AG08395 (cell line): ENCODE results near the gene SLC34A2.
"Not testable (repeated sequence)": the region's sequence is repeated elsewhere in the genome, so short reads cannot be mapped to it uniquely, and the experiment has no call there.

Source experiments
- DNase-seq: peaks from one replicate; pipeline ENCODE4 v3.0.0; 2012; ENCODE audit warnings: mixed read lengths, low spot score

Gene SLC34A2

DNA sequence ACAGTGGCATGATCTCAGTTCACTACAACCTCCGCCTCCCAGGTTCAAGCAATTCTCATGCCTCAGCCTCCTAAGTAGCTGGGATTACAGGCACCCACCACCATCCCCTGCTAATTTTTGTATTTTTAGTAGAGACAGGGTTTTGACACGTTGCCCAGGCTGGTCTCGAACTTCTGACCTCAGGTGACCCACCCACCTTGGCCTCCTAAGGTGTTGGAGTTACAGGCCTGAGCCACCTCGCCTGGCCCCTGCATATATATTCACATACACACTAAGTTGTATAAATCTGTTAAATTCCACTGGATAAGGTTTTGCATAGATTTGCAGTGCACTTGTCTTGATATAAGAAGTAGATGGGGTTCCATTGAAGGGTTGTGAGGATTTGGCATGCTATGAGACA lies 5.8 kb downstream of the SLC34A2 start:
- not testable (repeated sequence) for DNase-seq

- DNase-seq = no peak
Measured at GRCh38 chr4:25662306-25662705, 6.7 kb downstream of the SLC34A2 start.

GRCh38 chr4:25663781-25664180 lies 8.1 kb downstream of the SLC34A2 start:
- no peak for DNase-seq

DNA sequence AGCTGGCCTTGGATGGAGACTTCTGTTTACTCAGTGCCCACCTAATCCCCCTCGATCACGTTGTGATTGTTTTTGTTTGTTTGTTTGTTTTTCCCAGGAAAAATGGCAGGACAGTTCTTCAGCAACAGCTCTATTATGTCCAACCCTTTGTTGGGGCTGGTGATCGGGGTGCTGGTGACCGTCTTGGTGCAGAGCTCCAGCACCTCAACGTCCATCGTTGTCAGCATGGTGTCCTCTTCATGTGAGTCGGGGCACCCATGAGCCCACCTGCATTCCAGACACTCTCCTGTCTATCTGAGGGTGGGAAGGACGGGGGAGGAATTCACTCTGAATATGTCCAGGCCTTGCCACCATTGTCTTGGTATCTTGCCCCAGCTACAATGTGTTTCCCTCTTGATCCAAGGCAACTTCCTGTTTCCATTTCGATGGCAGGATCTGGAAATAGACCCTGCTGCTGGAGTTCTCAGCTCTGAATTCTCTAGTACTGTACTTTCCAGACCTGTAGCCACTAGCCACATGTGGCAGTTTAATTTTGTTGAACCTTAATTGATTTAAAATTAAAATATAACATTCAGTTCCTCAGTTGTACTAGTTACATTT lies 10.5 kb downstream of the SLC34A2 start:
- no peak for DNase-seq

DNA sequence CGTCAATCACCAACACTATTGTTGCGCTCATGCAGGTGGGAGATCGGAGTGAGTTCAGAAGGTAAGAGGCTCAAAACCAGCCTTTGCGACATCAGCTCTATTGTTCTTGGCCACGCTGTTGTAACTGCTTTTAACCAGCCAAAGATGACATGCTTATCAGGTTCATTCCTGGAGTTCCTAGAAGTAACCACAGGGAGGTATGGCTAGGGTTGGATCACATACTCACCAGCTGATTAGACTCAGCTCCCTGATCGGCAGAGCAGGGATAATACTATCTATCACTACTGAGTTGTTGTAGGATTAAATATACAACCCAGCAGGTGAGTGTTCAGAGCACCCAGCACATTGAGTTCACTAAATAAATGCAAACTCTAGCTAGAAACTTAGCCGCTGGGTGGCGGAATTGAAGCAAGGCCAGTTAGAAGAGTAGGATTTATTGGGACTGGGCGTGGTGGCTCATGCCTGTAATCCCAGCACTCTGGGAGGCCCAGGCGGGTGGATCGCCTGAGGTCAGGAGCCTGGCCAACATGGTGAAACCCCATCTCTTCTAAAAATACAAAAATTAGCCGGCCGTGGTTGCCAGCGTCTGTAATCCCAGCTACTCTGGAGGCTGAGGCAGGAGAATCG lies 12.4 kb downstream of the SLC34A2 start:
- DNase-seq = no peak

DNA sequence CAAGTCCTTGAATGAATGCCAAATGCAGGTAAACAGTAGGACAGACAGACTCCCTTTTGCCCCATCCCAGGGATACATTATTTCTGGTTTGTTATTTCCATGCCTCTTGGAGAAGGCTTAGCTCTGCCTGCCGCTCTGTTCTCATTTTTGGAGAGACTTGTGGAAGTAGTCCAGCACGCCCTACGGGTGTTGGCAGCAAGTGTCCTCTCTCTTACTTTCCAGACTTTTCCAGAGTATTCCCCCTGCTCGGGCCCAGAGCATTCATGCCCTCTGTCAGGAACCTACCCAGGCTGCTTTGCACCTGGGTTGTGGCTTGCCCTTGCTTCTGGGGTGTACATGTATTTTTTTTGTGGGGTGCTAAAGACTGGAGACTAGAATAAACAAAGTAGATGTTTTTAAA lies 15.3 kb downstream of the SLC34A2 start:
- DNase-seq = no peak

GRCh38 chr4:25672756-25673155 lies 17.1 kb downstream of the SLC34A2 start:
- DNase-seq = no peak

GRCh38 chr4:25674386-25674785 lies 18.7 kb downstream of the SLC34A2 start:
- no peak for DNase-seq

DNA sequence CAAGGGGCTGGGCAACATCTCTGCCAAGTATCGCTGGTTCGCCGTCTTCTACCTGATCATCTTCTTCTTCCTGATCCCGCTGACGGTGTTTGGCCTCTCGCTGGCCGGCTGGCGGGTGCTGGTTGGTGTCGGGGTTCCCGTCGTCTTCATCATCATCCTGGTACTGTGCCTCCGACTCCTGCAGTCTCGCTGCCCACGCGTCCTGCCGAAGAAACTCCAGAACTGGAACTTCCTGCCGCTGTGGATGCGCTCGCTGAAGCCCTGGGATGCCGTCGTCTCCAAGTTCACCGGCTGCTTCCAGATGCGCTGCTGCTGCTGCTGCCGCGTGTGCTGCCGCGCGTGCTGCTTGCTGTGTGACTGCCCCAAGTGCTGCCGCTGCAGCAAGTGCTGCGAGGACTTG lies 20.6 kb downstream of the SLC34A2 start:
- no peak for DNase-seq

DNA sequence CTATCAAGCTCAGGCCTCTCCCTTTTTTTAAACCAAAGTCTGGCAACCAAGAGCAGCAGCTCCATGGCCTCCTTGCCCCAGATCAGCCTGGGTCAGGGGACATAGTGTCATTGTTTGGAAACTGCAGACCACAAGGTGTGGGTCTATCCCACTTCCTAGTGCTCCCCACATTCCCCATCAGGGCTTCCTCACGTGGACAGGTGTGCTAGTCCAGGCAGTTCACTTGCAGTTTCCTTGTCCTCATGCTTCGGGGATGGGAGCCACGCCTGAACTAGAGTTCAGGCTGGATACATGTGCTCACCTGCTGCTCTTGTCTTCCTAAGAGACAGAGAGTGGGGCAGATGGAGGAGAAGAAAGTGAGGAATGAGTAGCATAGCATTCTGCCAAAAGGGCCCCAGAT lies 21.5 kb downstream of the SLC34A2 start:
- no peak for DNase-seq

- no peak for DNase-seq
Measured at GRCh38 chr4:25677943-25678342, 22.3 kb downstream of the SLC34A2 start.

DNA sequence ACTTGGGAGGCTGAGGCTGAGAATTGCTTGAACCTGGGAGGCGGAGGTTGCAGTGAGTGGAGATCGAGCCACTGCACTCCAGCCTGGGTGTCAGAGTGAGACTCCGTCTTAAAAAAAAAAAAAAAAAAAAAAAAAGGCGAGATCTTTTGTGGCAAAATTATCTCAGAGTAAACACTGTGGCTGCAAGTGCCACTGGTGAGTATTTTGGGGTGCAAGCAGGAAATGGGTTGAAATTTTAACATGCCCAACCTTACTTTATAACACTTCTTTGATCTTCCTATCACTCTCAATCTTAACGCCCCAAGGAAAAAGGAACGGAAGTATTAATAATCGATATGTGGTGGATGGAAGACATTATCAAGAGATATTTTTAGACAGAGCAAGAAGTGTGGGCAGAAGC lies 32.1 kb downstream of the SLC34A2 start:
- no peak for DNase-seq

- DNase-seq = peak; percentile 31
Measured at GRCh38 chr4:25694466-25694865, 38.8 kb downstream of the SLC34A2 start.

DNA sequence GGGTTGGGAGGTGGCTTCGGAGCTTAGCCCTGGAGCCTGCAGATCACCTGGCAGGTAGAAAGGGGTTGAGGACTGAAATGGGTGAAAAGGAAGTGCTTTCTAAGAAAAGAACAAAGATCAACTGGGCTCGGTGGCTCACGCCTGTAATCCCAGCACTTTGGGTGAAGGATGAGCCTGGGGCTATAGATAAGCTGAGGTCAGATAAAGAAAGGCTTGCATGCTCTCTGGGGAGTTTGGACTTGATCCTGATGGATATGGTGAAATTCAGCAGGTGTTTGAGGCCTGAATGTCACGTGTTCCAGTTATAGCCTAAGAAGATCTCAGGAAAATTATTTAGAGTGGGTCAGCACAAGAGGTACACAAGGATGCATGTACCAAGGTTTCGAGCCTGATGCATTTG lies 40.8 kb downstream of the SLC34A2 start:
- DNase-seq = no peak

GRCh38 chr4:25697516-25697915 lies 41.9 kb downstream of the SLC34A2 start:
- no peak for DNase-seq

DNA sequence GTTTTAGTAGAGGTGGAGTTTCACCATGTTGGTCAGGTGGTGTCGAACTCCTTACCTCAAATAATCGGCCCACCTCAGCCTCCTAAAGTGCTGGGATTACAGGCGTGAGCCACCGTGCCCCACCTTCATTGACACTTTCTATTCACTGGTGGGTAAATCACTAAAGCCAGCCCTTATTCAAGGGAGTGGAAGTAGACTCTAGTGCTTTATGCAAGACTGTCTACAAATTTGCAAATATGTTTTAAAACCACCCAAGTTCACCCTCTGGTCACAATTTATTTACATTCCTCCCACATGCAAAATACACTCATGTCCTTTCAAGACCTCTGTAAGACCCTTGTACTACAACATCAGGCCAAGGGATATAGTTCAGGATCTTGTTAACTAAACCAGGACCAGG lies 45.0 kb downstream of the SLC34A2 start:
- DNase-seq = no peak

- peak; percentile 72 for DNase-seq
Measured at GRCh38 chr4:25702848-25703247, 47.2 kb downstream of the SLC34A2 start.

DNA sequence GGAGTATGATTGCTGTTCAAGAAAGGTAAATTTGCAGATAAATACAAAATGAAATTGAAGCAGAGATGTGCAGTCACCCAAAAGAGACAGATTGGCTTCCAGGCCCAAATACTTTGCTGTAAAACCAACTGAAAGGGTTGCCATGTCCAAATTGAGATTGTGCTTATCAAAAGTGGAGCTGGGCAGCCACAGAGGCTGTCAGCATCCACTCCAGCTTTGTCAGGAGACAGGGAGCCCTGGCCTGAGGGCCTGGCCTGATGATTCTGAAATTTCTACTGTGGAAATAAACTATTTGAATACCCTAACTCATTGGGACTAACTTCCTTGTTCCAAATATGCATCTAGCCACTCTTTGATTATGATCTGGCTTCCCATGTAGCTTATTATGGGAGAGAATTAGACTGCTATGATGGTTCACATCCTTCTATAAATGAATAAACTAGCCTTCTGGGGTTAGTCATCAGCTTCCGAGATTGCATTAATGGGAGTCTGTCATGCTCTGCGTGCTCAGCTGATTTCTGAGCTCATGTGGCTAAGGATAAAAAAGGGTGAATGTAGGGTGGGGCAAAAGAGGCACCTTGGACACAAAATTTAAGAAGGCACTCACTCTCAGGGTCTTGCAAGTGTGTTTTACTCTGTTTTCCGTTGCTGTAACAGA lies 48.2 kb downstream of the SLC34A2 start:
- DNase-seq = no peak

- no peak for DNase-seq
Measured at GRCh38 chr4:25704516-25704915, 48.9 kb downstream of the SLC34A2 start.

GRCh38 chr4:25710637-25711036 lies 55.0 kb downstream of the SLC34A2 start:
- DNase-seq = no peak

DNA sequence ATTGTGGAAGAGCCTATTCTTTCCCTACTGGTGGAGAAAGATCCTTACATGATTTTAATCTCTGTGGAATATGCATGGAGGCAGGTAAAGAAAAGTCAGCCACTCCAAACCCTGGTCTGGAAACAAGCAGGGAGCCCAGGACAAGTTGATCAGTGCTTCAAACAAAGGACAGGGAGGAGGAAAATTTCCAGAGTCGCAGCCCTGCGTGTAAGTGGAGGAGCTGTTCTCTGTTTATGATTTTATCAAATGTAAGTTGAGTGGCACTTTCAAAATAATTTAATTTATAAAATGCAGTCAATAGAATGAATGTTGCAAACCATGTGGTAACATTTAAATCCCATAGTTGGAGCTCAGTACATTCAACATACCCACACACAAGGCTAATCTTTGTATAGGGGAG lies 57.0 kb downstream of the SLC34A2 start:
- DNase-seq = no peak

DNA sequence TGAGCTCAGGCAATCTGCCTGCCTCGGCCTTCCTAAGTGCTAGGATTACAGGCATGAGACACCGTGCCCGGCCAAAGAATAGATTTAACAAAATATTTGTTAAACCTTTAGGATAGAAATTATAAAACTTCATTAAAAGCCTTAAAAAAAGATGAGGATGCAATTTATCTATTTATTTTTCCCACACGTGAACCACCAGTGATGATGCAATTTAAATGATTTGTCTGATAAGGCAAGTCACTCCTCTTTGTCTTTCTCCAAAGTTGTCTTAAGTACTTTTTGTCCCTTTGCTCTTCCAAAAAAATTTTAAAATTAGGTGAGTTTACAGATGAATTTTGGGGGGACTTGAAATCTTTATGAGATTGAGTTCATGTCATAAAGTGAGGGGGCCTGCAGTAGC lies 58.2 kb downstream of the SLC34A2 start:
- DNase-seq = no peak

DNA sequence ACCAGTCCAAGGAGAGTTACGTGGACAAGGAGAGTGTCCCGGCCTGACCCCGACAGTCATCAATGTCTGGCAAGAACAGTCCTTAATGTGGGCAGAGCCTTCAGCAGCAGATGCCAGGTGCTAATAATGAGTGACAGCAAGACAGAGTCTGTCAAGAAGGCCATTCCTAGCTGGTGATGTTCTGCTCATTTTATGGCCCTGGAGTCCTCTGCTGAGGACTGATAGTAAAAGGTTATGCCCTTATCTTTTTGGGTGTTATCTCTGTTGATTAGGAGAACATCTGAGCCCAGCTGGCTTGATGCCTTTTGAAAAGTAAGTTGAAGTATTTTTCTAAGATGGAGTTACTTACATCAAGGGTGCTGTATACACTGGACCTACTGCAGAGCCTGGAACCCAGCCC lies 67.3 kb downstream of the SLC34A2 start:
- no peak for DNase-seq

DNA sequence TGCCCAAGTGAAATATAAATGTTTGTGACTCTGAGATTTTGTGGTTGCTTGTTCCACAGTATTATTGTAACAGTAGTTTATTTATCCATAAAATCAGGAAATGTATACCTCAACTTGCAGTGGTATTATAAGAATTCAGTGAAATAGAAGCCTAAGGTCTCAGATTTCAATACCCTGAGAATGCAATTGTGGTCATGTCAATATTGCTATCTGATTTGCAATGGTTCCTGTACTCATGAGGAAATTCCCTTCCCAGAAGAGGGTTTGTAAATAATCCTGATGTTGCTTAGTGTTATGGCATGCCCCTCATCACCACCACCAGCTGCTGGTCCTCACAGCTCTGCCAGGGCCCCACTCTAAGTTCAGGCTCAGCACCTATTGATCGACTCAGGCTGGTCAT lies 67.8 kb downstream of the SLC34A2 start:
- no peak for DNase-seq
